GM12891 (cell line): ENCODE data around the gene PRSS57.

ENCODE experiments used
- PAX5 ChIP-seq: IDR thresholded peaks from 2 replicates; pipeline ENCODE4 v1.6.1; 2011; ENCODE audit warnings: low read length, moderate library complexity, mild to moderate bottlenecking; ENCODE audit not compliant: insufficient read depth, severe bottlenecking
- POLR2AphosphoS5 ChIP-seq: IDR thresholded peaks from 2 replicates; pipeline ENCODE4 v1.6.1; 2011; ENCODE audit warnings: low read depth, low read length, control low read depth
- TAF1 ChIP-seq: IDR thresholded peaks from 2 replicates; pipeline ENCODE4 v1.6.1; 2011; ENCODE audit warnings: low read depth, low read length, control low read depth

- TF ChIP-seq TAF1 (no peak), POLR2AphosphoS5 (no peak), PAX5 (peak; percentile 2)
Measured at GRCh38 chr19:718251-718951, 23.1 kb upstream of the PRSS57 start.
